ENCODE measurements around the gene DNAI1. TPM values are rescaled to one million over a fixed set of nuclear protein-coding genes. Genes with fewer than 3 reads are reported as not detected.
"Not testable (repeated sequence)": the region's sequence is repeated elsewhere in the genome, so short reads cannot be mapped to it uniquely, and the experiment has no call there.

The DNAI1 gene
- total RNA-seq, 1 donor from 2014 or later, result not detected

DNA sequence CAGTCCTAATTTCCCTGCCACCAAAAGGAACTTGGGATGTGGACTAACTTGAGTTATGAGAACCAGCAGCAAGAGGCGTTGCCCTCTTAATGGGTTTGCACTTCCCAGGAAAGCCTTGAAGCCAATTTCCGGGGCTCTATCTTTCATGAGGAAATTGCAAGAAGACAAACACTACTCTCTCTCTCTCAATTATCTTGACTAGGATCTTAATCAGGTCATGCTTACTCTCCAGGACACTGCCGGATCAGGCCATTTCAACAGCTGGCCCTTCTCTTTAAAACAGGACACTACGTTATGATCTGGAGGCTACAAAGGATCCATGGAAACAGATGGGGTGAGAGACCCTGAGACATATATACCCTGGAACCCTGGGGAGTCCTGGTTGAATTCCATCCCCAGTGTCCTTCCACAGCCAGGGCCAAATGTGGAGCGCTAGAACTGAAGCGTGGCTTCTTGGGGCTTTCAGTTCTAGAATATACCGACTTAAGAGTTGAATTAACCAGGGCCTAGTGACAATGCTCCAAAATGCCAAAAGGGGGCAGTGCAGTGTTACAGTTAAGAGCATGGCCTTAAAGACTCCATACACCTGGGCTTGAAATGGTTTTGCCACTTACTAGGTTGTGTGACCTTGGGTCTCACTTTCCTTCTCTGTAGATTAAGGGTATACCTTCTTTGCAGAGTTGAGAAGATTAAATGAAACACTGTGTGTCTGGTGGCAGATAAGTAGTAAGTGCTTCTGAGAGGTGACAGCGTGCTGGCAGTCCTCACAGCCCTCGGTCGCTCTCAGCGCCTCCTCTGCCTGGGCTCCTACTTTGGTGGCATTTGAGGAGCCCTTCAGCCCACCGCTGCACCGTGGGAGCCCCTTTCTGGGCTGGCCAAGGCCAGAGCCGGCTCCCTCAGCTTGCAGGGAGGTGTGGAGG lies 21.3 kb upstream of the DNAI1 start:
- FAIRE-seq (peak; percentile 83), DNase-seq (ENCODE audit: low read depth) (peak; percentile 78)
- Histone ChIP-seq H3K36me3 (ENCODE audit: control insufficient read depth, insufficient read depth, low read length) (no peaks in the 10 kb centered on the region), H3K27me3 (ENCODE audit: control insufficient read depth, insufficient read depth, low read length) (no peaks in the 10 kb centered on the region), H3K4me3 (ENCODE audit: low read depth, low read length) (no peak overlapping the region)
- TF ChIP-seq, protein P1, sequence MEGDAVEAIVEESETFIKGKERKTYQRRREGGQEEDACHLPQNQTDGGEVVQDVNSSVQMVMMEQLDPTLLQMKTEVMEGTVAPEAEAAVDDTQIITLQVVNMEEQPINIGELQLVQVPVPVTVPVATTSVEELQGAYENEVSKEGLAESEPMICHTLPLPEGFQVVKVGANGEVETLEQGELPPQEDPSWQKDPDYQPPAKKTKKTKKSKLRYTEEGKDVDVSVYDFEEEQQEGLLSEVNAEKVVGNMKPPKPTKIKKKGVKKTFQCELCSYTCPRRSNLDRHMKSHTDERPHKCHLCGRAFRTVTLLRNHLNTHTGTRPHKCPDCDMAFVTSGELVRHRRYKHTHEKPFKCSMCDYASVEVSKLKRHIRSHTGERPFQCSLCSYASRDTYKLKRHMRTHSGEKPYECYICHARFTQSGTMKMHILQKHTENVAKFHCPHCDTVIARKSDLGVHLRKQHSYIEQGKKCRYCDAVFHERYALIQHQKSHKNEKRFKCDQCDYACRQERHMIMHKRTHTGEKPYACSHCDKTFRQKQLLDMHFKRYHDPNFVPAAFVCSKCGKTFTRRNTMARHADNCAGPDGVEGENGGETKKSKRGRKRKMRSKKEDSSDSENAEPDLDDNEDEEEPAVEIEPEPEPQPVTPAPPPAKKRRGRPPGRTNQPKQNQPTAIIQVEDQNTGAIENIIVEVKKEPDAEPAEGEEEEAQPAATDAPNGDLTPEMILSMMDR (IDR thresholded peaks at IDR 0.05; ENCODE audit: insufficient read depth, low read length, severe bottlenecking), result peak; percentile 85

DNA sequence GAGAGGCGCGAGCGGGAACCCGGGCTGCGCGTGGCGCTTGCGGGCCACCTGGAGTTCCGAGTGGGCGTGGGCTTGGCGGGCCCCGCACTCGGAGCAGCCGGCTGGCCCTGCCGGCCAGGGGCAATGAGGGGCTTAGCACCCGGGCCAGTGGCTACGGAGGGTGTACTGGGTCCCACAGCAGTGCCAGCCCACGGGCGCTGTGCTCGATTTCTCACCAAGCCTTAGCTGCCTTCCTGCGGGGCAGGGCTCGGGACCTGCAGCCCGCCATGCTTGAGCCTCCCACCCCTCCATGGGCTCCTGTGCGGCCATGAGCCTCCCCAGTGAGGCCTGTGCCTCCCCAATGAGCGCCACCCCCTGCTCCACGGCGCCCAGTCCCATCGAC lies 20.7 kb upstream of the DNAI1 start:
- not testable (repeated sequence) for DNase-seq (ENCODE audit: low read depth); H3K27me3 ChIP-seq (ENCODE audit: control insufficient read depth, insufficient read depth, low read length); H3K36me3 ChIP-seq (ENCODE audit: control insufficient read depth, insufficient read depth, low read length); FAIRE-seq; H3K4me3 ChIP-seq (ENCODE audit: low read depth, low read length)

DNA sequence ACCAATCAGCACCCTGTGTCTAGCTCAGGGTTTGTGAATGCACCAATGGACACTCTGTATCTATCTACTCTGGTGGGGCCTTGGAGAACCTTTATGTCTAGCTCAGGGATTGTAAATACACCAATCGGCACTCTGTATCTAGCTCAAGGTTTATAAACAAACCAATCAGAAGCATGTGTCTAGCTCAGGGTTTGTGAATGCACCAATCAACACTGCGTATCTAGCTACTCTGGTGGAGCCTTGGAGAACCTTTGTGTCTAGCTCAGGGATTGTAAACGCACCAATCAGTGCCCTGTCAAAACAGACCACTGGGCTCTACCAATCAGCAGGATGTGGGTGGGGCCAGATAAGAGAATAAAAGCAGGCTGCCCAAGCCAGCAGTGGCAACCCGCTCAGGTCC lies 20.1 kb upstream of the DNAI1 start:
- not testable (repeated sequence) for FAIRE-seq; H3K27me3 ChIP-seq (ENCODE audit: control insufficient read depth, insufficient read depth, low read length); H3K4me3 ChIP-seq (ENCODE audit: low read depth, low read length); DNase-seq (ENCODE audit: low read depth); H3K36me3 ChIP-seq (ENCODE audit: control insufficient read depth, insufficient read depth, low read length)

DNA sequence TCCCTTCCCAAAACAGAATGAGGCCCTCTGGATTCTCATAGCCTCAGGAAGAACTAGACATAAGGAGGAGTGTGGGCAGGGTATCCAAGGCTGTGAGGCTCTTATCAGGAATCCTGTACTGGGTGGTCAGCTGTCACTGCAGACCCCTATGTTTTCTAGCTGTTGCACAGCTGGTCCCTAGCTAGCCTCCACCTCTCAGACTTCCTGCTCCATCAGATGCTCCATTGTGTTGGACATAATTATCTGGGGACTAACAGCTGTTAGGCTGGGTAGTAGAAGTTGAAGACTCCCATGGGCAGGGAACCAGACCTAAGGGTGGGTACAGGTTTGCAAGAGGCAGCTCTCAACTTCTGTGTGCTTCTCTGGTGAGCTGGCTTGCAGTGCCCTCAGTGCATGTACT lies 18.6 kb upstream of the DNAI1 start:
- Histone ChIP-seq H3K36me3 (ENCODE audit: control insufficient read depth, insufficient read depth, low read length) (no peaks in the 10 kb centered on the region), H3K27me3 (ENCODE audit: control insufficient read depth, insufficient read depth, low read length) (no peaks in the 10 kb centered on the region), H3K4me3 (ENCODE audit: low read depth, low read length) (no peak overlapping the region)
- no peak for FAIRE-seq
- TF ChIP-seq, protein P1 (IDR thresholded peaks at IDR 0.05; ENCODE audit: insufficient read depth, low read length, severe bottlenecking), result no peak
- DNase-seq (ENCODE audit: low read depth), result no peak

DNA sequence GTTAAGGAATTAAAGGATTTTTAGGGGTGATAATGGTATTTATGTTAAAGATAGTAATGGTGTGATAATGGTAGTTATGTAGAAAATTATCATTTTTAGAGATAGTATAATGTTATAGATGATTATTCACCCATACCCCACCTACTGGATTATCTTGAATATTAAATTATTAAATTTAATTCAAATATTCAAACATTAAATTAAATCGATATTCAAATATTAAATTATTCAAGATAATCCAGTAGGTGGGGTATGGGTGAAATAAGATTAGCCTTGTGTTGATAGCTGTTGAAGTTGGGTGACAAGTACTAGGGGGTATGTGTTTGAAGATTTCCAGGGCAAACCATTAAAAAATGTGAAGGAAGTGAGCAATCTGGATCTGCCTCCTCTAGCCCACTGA lies 15.8 kb upstream of the DNAI1 start:
- DNase-seq (ENCODE audit: low read depth) (no peak), FAIRE-seq (no peak)
- no peaks in the 10 kb centered on the region for H3K36me3 ChIP-seq (ENCODE audit: control insufficient read depth, insufficient read depth, low read length)
- no peak overlapping the region for H3K4me3 ChIP-seq (ENCODE audit: low read depth, low read length)
- H3K27me3 ChIP-seq (ENCODE audit: control insufficient read depth, insufficient read depth, low read length), result no peaks in the 10 kb centered on the region
- TF ChIP-seq, protein P1 (IDR thresholded peaks at IDR 0.05; ENCODE audit: insufficient read depth, low read length, severe bottlenecking), result no peak

DNA sequence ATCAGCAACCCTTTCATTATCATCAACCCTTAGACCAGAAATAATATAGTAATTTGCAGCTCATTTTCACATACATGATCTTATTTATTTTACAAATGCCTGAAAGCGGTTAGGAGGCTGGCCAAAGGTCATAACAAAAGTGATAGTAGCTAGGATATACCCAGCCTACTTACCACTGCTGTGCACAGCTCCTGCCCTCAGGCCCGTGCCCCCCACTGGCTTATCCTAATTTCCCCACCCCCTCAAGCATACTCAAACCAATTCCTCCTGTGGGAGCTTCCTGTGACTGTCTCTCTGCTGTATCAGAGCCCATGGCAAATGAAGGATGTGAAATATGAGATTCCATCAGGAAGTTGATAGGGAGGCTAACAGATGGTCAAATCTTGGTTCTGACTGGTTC lies 15.1 kb upstream of the DNAI1 start:
- FAIRE-seq (peak; percentile 52), DNase-seq (ENCODE audit: low read depth) (no peak)
- Histone ChIP-seq H3K27me3 (ENCODE audit: control insufficient read depth, insufficient read depth, low read length) (no peaks in the 10 kb centered on the region), H3K36me3 (ENCODE audit: control insufficient read depth, insufficient read depth, low read length) (no peaks in the 10 kb centered on the region), H3K4me3 (ENCODE audit: low read depth, low read length) (no peak overlapping the region)
- TF ChIP-seq, protein P1 (IDR thresholded peaks at IDR 0.05; ENCODE audit: insufficient read depth, low read length, severe bottlenecking), result no peak

DNA sequence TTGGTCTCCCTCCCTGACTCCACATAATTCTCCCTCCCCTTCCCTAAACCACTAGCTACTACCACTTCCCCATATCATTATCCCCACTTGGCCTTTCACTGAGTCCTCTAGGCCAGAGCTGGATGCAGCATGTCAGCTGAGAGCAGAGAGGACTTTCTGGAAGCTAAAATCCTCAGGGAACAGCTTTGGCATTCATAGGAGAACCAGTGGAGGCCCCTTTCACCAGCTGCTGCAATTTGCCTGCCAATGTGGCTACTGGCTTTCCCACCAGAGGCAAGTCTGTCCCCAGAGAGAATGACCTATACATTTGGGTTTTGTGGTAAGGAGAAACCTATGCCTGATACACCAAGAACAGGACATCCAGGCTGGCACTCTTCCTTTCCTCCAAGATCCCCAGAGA lies 14.6 kb upstream of the DNAI1 start:
- H3K4me3 ChIP-seq (ENCODE audit: low read depth, low read length), result no peak overlapping the region
- DNase-seq (ENCODE audit: low read depth), result no peak
- no peaks in the 10 kb centered on the region for H3K36me3 ChIP-seq (ENCODE audit: control insufficient read depth, insufficient read depth, low read length)
- H3K27me3 ChIP-seq (ENCODE audit: control insufficient read depth, insufficient read depth, low read length), result no peaks in the 10 kb centered on the region
- no peak for FAIRE-seq
- TF ChIP-seq, protein P1 (IDR thresholded peaks at IDR 0.05; ENCODE audit: insufficient read depth, low read length, severe bottlenecking), result no peak

Measured in bronchial epithelial cell (primary cell).